PC-9 (cell line): Measurements from ENCODE around the gene RAMP1.

Source experiments
- EZH2 ChIP-seq: fragments of 200-600 bp; sonication (generic); IDR thresholded peaks from 2 replicates; pipeline ENCODE4 v1.8.0; 2017; ENCODE audit warnings: antibody characterized with exemption, low read depth
- TF ChIP-seq, protein P1 (sequence below): fragments of 200-600 bp; sonication (generic); conservative IDR thresholded peaks from 2 replicates; pipeline ENCODE4 v1.6.1; 2017; ENCODE audit warnings: mixed run types, antibody characterized with exemption, mild to moderate bottlenecking, moderate library complexity

DNA sequence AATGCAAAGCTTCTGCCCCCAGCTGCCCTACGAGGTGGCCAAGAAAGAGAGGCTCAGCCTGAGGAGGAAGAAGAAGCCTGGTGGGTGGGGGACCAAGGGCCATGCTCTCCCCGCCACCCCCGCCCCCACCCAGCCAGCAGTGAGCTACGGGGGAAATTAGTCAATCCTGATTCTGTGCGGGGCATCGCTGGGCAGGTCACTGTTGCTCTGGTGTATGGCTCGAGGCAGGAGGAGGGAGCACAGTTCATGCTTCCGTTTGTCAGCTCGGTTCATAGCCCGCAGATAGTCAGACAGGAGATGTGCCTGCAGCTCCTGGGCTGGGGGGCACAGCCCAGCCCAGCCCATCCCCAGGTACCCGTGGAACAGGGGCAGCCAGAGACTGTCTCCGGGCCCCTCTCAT, 17.1 kb downstream of the RAMP1 start:
- TF ChIP-seq, protein P1, sequence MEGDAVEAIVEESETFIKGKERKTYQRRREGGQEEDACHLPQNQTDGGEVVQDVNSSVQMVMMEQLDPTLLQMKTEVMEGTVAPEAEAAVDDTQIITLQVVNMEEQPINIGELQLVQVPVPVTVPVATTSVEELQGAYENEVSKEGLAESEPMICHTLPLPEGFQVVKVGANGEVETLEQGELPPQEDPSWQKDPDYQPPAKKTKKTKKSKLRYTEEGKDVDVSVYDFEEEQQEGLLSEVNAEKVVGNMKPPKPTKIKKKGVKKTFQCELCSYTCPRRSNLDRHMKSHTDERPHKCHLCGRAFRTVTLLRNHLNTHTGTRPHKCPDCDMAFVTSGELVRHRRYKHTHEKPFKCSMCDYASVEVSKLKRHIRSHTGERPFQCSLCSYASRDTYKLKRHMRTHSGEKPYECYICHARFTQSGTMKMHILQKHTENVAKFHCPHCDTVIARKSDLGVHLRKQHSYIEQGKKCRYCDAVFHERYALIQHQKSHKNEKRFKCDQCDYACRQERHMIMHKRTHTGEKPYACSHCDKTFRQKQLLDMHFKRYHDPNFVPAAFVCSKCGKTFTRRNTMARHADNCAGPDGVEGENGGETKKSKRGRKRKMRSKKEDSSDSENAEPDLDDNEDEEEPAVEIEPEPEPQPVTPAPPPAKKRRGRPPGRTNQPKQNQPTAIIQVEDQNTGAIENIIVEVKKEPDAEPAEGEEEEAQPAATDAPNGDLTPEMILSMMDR: no peak
- no peak for TF ChIP-seq EZH2
